RKO (cell line): Measurements from ENCODE around the gene GLRX.
A peak's percentile ranks its signal among the peaks of the same experiment; 100 is the strongest.
"Not testable (repeated sequence)": the region's sequence is repeated elsewhere in the genome, so short reads cannot be mapped to it uniquely, and the experiment has no call there.

ENCODE experiments used
- DNase-seq: peaks from one replicate; pipeline ENCODE4 v3.0.0-alpha.2; 2016; ENCODE audit warnings: low spot score

The GLRX gene

GRCh38 chr5:95852567-95852966, 30.0 kb upstream of the GLRX start:
- DNase-seq, result no peak

DNA sequence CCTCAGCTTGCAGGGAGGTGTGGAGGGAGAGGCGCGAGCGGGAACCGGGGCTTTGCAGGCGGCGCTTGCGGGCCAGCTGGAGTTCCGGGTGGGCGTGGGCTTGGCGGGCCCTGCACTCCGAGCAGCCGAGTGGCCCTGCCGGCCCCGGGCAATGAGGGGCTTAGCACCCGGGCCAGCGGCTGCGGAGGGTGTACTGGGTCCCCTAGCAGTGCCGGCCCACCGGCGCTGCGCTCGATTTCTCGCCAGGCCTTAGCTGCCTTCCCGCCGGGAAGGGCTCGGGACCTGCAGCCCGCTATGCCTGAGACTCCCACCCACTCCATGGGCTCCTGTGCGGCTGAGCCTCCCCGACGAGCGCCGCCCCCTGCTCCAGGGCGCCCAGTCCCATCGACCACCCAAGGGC, 28.6 kb upstream of the GLRX start:
- not testable (repeated sequence) for DNase-seq

- no peak for DNase-seq
These were observed 27.9 kb upstream of the GLRX start for GRCh38 chr5:95850391-95850894.

- DNase-seq, result no peak
These were observed 26.2 kb upstream of the GLRX start for GRCh38 chr5:95848701-95849100.

DNA sequence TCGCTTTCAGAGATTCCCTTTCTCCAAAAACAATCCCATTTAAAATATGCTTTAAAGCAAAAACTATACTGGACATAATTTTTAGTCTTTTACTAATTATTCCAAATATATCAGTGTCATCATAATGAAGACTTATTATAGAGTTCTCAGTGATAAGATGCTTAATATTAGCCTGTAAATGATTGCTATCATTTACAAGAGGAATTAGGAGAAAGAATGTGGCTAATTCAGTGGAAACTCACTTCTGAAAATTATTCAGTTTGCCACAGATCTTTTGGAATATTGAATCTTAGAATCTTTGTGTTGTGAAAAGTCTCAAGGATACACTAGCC, 24.7 kb upstream of the GLRX start:
- no peak for DNase-seq

DNA sequence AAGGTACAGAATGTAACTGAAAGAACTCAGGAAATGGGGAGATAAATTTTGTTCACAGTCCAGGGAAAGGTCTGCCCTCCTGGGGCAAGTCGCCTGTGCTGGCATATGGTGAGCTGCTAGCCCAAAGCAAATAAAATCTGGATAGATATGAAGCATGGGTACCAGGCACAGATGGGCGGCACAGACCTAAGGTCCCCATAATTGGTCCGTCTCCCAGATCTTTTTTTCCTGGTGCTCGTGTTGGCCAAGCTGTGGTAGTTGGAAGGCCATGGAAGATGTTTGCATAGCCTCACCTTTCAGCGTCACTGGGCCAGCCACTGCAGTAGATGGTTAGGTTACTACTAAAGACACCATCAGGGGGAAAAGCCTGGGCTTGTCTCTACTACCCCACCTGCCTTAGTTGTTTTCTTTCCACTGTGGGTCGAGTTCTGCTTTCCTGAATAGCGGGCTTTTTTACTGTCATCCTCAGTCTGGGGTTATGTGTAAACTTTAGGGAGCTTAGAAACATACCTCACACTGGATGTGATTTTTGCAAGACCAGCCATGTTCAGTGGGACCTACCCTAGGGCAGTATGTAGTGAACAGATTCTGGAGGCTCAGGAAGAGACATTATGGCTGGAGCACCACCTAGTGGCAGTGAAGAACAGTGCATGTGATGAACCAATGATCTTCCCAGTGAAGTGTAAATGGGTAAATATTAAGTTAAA, 24.2 kb upstream of the GLRX start:
- peak; percentile 80 for DNase-seq

GRCh38 chr5:95845391-95845790, 22.9 kb upstream of the GLRX start:
- DNase-seq, result no peak

- DNase-seq, result no peak
These were observed 21.3 kb upstream of the GLRX start for GRCh38 chr5:95843733-95844223.

GRCh38 chr5:95842854-95843544, 20.5 kb upstream of the GLRX start:
- DNase-seq, result no peak

- no peak for DNase-seq
These were observed 19.6 kb upstream of the GLRX start for GRCh38 chr5:95841914-95842812.

GRCh38 chr5:95840956-95841705, 18.6 kb upstream of the GLRX start:
- DNase-seq, result no peak

GRCh38 chr5:95839658-95840057, 17.1 kb upstream of the GLRX start:
- DNase-seq, result no peak

DNA sequence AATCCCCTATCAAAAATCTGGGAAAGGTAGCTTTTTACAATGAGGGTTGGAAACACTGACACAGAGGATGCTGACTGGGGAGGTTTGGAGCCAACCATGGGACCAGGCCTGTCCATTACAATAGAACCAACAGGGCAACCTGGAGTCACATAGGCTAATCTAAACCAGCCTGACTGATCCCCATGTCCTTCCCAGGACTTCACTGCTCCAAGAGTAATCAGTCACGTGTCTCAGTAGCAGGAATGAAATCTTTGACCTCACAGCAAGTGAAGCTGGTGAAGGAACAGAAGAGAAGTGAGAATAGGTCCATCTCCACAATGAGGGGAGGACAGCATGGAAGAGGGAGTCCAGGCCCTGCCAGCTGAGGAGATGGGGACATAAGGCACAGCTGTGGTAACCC, 16.0 kb upstream of the GLRX start:
- DNase-seq, result no peak

GRCh38 chr5:95838001-95838520, 15.5 kb upstream of the GLRX start:
- DNase-seq, result no peak

DNA sequence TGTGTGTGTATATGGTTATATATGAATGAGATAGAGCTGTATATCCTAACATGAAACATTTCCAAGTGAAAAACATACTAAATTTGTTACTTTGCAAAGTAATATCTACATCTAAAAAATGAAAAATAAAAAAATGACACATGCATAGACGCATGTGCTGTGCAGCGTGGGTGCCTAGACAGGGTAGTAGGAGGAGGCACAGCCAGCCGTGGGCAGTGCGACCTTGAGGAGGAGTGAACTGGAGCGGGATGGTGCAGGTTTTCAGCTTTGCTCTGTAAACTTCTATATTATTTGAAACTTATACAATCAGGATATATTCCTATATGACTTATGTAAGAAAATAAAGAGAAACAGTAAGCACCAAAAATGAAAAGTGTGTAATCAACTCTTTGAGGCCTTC, 15.0 kb upstream of the GLRX start:
- no peak for DNase-seq

DNA sequence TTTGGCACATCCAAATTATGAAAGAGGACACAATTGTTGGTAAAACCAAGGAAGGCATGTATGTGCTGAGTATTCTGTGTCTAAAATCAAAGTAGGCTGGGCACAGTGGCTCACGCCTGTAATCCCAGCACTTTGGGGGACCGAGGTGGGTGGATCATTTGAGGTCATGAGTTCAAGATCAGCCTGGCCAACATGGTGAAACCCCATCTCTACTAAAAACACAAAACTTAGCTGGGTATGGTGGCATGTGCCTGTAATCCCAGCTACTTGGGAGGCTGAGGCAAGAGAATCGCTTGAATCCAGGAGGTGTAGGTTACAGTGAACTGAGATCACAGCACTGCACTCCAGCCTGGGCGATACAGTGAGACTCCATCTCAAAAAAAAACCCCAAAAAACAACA, 14.4 kb upstream of the GLRX start:
- DNase-seq, result not testable (repeated sequence)

GRCh38 chr5:95836544-95836943, 14.0 kb upstream of the GLRX start:
- DNase-seq, result no peak

DNA sequence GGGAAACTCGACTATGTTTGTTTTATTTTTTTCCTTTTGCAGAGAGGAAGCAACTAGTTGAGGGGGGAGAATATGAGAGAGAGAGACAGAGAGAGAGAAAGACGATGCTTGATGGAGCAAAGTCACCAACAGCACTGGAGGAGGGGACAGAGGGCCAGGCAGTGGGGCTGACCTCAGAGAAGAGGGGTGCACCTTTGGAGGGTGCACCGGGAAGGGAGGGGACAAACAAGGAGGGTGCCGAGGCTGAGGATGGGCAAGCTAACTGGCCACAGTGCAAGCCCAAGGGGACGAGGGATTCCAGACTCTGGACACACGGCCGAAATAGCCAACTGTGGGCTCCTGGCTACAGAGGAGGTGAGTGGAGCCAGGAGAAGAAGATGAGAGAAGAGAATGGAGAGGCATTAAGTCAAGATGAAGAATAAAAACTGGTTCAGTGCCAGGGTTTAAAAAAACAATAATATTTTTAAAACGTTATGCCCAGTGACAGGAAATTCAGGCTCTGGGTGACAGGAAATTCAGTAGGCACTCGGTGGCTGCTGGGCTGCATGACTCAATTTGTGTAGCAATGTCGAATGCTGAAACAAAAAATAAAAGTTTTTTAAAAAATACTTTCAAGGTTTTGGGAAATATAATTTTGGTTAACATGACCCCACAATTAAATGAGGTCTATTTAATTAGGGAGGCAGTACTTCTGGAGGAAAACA, 13.3 kb upstream of the GLRX start:
- DNase-seq, result no peak

DNA sequence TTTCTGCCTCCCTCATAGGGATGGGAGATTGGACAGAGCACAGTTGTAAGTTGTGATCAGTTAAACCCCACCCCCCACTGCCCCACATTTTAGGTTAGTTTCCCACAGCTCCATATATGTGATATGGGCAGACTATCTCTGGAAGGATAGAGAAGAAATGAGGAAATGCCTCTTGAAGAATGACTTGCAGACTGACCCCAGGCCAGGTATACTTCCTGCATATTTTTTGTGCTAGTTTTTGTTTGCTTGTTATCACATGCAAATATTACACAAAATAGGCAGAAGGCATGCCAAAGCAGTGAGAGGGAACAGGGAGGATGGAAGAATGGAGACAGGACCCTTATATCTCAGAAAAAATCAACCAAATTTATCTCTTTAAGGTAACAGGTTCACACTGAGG, 10.1 kb upstream of the GLRX start:
- DNase-seq, result no peak

GRCh38 chr5:95830226-95830625, 7.7 kb upstream of the GLRX start:
- DNase-seq, result no peak

DNA sequence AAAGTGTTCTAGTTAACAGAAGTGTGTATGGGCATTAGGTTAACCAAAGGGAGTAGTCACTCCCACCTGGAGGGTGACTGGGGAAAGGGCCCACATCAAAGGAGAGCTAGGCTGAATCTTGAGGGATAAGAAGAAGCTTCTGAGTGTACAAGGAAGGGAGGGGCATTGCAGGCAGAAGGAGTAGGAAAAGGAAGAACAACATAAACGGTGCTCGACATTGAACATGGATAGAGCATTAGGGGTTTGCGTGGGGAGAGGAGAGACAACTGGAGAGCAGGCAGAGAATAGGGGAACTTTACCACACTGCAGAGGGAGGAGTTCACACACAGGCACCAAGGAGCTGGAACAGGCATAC, 5.3 kb upstream of the GLRX start:
- no peak for DNase-seq
